GM12878 (cell line): Measurements from ENCODE around the gene CACHD1.

Source experiments
- ATF3 ChIP-seq: IDR thresholded peaks from 2 replicates; pipeline ENCODE4 v1.6.1; 2011; ENCODE audit warnings: low read depth, mild to moderate bottlenecking, low read length, moderate library complexity, borderline replicate concordance; ENCODE audit errors: extremely low read depth
- CBFB ChIP-seq: IDR thresholded peaks from 2 replicates; pipeline ENCODE4 v1.6.1; 2016; ENCODE audit warnings: antibody characterized with exemption, low read depth
- CTCF ChIP-seq, 3 experiments: IDR thresholded peaks in 2 of 3; conservative IDR thresholded peaks in 1 of 3; 2 replicates each; pipeline ENCODE4 v1.5.1; 2011; ENCODE audit warnings: low read depth in 3 of 3, low read length in 3 of 3, mild to moderate bottlenecking in 3 of 3, control low read depth in 2 of 3, moderate library complexity in 2 of 3, inconsistent platforms in 1 of 3, mixed read lengths in 1 of 3; ENCODE audit not compliant: control insufficient read depth in 2 of 3, insufficient read depth in 1 of 3; ENCODE audit errors: extremely low read depth in 1 of 3
- E2F4 ChIP-seq: IDR thresholded peaks from 2 replicates; pipeline ENCODE4 v1.6.1; 2012; ENCODE audit warnings: low read depth, low read length, improper control_type of control experiment
- MYC ChIP-seq: IDR thresholded peaks from 2 replicates; pipeline ENCODE4 v1.6.1; 2011; ENCODE audit warnings: mild to moderate bottlenecking, low read length, moderate library complexity, inconsistent platforms; ENCODE audit not compliant: insufficient read depth, insufficient replicate concordance, insufficient read length, severe bottlenecking
- SMAD5 ChIP-seq: IDR thresholded peaks from 2 replicates; pipeline ENCODE4 v1.6.1; 2016; ENCODE audit warnings: antibody characterized with exemption, low read depth

GRCh38 chr1:64703600-64703999 lies 233.7 kb downstream of the CACHD1 start:
- no peak for TF ChIP-seq CTCF (IDR thresholded peaks at IDR 0.05 in 2 of 3, conservative IDR thresholded peaks at IDR 0.05 in 1 of 3; ENCODE audit: control insufficient read depth in 2 of 3, extremely low read depth in 1 of 3, insufficient read depth in 1 of 3, low read depth in 3 of 3, low read length in 3 of 3)
- no peak for TF ChIP-seq ATF3
- TF ChIP-seq E2F4, result no peak
- TF ChIP-seq CBFB, result no peak
- TF ChIP-seq SMAD5, result no peak
- no peak for TF ChIP-seq MYC
